Left lung (tissue), 10 donors: Measurements from ENCODE around the gene ARHGAP9. TPM values are rescaled to one million over a fixed set of nuclear protein-coding genes. Genes with fewer than 3 reads are reported as not detected.

Experiments used
- ATAC-seq: fragments of 200-7000 bp; cut with Tn5 transposase; one replicate; pipeline ENCODE4 v1.9.1; 2020; ENCODE audit warnings: moderate library complexity
- DNase-seq, 4 donors: peaks; one replicate each; pipeline ENCODE4 v3.0.0-alpha.2; 2013 to 2020
- H3K27ac ChIP-seq, 2 donors: fragments of 200-600 bp; sonication (generic) in 1 of 2; one replicate each; pipeline versions ENCODE4 v1.5.0 to v1.8.0; 2020 to 2021
- H3K27me3 ChIP-seq, 2 donors: fragments of 200-600 bp; sonication (generic) in 1 of 2; one replicate each; pipeline versions ENCODE4 v1.5.0 to v1.8.0; 2020 to 2021
- H3K36me3 ChIP-seq, 2 donors: fragments of 200-600 bp; sonication (generic) in 1 of 2; one replicate each; pipeline versions ENCODE4 v1.5.0 to v1.8.0; 2020 to 2021
- H3K4me1 ChIP-seq, 2 donors: fragments of 200-600 bp; one replicate each; pipeline ENCODE4 v1.8.0; 2021
- H3K4me3 ChIP-seq, 2 donors: fragments of 200-600 bp; sonication (generic) in 1 of 2; one replicate each; pipeline versions ENCODE4 v1.5.0 to v1.8.0; 2020 to 2021; ENCODE audit warnings: mild to moderate bottlenecking in 1 of 2
- H3K9me3 ChIP-seq, 2 donors: fragments of 200-600 bp; sonication (generic) in 1 of 2; one replicate each; pipeline versions ENCODE4 v1.5.0 to v1.8.0; 2020 to 2021
- CTCF ChIP-seq, 2 donors: fragments of 200-600 bp; sonication (generic) in 1 of 2; IDR thresholded peaks; one replicate each; pipeline versions ENCODE4 v1.5.0 to v1.8.0; 2021; ENCODE audit warnings: antibody characterized with exemption in 2 of 2
- intact Hi-C, 2 donors: fragments of 100-400 bp; cut with DNase I; formaldehyde crosslinking; loops; one replicate each; pipeline versions ENCODE4 v1.11.2 to v1.14.2; 2022
- polyA plus RNA-seq, 6 donors: library from polyadenylated mRNA; unstranded; fragments of 120-200 nt; gene quantifications; one replicate each; pipeline ENCODE4 v1.2.1, GENCODE V29; 2013; ENCODE audit not compliant: insufficient read length in 6 of 6
- total RNA-seq, 2 donors: library from RNA; stranded (reverse); fragmentation: NEBNext Ultra II Directional; extraction: Animal tissue kit (Norgen Biotek cat#: 25700); gene quantifications; one replicate each; pipeline ENCODE4 v1.2.1, GENCODE V29; 2021
- donor health status: DM: no; HTN: yes; CAD: no.
- donor health status: DM: no; HTN: no; CAD: no.

ARHGAP9 gene
- total and polyA plus RNA-seq, 8 donors = 4.4 to 125 (median 5.6) TPM

- Histone ChIP-seq H3K4me1 (peaks cover 0 to 63% of the 10 kb centered on the region in 2 donors), H3K4me3 (peak overlapping the region in 1 of 2 donors; percentile 64), H3K36me3 (peaks cover 0 to 16% of the 10 kb centered on the region in 2 donors), H3K27ac (peak overlapping the region; percentile 71 to 95), H3K9me3 (no peaks in the 10 kb centered on the region), H3K27me3 (peaks cover 24 to 28% of the 10 kb centered on the region in 2 donors)
- TF ChIP-seq CTCF (IDR thresholded peaks at IDR 0.05) = no peak
- intact Hi-C loops = no loop called here
- no peak for DNase-seq
- no peak for ATAC-seq
Measured at GRCh38 chr12:57479043-57479375, 657 bp downstream of the ARHGAP9 start.

DNA sequence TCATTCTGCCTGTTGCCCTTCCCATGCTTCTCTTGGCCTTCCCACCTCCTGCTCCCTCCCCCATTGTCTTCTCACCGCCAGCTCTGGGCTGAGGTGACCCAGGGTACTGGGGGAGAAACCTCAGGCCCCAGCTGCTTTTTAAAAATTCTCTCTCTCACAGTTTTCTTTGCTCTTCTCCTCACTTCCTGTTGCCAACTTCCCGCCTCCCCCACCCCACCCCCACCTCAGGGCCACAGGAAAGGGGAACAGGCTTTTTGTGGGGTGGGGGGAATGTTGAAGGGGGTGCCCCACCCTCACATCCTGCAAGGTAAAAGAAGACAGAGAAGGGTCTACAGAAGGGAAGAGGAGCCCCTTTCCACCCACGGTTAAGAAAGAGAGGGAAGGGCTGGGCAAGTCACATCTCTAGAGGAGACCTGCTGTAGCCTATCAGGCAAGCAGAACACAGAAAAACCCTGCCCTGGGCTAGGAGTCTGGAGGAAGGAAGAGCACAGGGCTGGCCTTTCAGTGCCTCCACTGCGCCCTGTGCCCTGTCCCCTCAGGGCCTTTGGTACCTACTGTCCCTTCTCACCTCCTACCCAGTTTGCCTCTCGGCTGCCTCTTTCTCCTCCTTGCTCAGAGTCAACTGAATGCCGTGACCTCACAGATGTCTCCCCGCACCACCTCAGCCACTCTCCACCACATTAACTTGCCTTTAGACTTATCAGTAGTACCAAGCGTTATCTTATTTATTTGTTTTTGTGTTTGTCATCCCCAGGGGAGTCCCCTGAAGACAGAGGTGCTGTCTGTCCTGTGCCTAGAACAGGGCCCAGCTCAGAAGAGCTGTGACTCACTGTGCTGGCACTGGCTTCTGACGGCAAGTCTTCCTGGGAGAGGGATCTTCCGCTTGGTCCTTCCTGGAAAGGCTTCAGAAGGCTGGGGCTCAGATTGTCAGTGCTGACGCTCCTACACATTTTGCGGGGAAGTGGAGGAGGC is 1.7 kb downstream of the ARHGAP9 start:
- Histone ChIP-seq H3K4me3 (peak overlapping the region; percentile 22 to 64), H3K27me3 (peaks cover 24 to 37% of the 10 kb centered on the region in 2 donors), H3K4me1 (peaks cover 0 to 66% of the 10 kb centered on the region in 2 donors), H3K27ac (peak overlapping the region; percentile 71 to 95), H3K9me3 (no peaks in the 10 kb centered on the region), H3K36me3 (peaks cover 0 to 26% of the 10 kb centered on the region in 2 donors)
- intact Hi-C loops = no loop called here
- peak in 1 of 4 donors; percentile 63 for DNase-seq
- ATAC-seq = peak; percentile 49
- TF ChIP-seq CTCF (IDR thresholded peaks at IDR 0.05) = no peak

DNA sequence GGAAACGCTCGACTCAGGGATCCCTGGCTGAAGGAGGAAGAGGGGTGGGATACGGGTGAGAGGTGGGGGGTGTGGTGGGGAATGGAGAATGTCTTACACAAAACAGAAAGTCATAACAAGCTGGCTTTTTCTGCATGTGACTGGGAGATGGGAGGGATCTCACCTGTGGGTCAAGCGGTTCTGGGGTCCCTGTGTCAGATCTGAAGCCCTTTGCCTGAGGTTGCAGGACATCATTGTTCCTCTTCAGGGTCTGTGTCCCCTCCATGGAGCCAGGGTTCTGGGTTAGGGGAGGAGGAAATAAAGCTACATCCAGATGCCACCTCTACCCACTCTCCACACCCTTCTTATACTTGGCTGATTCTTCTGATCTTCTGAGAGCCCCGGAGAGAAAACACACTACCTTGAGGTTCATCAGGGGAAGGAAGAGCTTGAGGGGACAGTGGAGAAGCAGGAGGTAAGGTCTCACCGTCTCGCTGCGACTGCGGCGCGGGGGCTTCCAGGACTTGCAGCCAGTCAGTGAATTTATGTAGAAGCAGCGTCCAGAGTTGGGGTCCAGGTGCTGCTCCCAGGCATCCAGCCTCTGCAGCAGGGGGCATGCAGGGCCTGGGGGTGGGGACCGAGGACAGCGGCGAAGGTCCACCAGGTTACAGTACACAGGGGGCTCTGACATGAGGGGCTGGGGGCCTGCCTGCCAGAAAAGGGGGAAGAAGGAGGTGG is 2.5 kb downstream of the ARHGAP9 start:
- intact Hi-C loops = no loop called here
- Histone ChIP-seq H3K27ac (peak overlapping the region; percentile 71 to 95), H3K4me1 (peaks cover 0 to 66% of the 10 kb centered on the region in 2 donors), H3K4me3 (peak overlapping the region; percentile 22 to 64), H3K9me3 (no peaks in the 10 kb centered on the region), H3K36me3 (peaks cover 0 to 33% of the 10 kb centered on the region in 2 donors), H3K27me3 (peaks cover 24 to 44% of the 10 kb centered on the region in 2 donors)
- DNase-seq (no peak), ATAC-seq (no peak)
- no peak for TF ChIP-seq CTCF (IDR thresholded peaks at IDR 0.05)

GRCh38 chr12:57476162-57476992 is 3.3 kb downstream of the ARHGAP9 start:
- peaks cover 0 to 66% of the 10 kb centered on the region in 2 donors for H3K4me1 ChIP-seq
- peak in 1 of 2 donors; percentile 37 for TF ChIP-seq CTCF (IDR thresholded peaks at IDR 0.05)
- intact Hi-C loops = no loop called here
- H3K9me3 ChIP-seq = no peaks in the 10 kb centered on the region
- peak overlapping the region; percentile 71 to 95 for H3K27ac ChIP-seq
- peak overlapping the region; percentile 22 to 64 for H3K4me3 ChIP-seq
- H3K36me3 ChIP-seq = peaks cover 0 to 41% of the 10 kb centered on the region in 2 donors
- ATAC-seq = peak; percentile 27
- H3K27me3 ChIP-seq = peaks cover 24 to 49% of the 10 kb centered on the region in 2 donors
- peak in 2 of 4 donors; percentile 55 to 88 for DNase-seq
